ENCODE measurements around the gene CYBA.

The CYBA gene

DNA sequence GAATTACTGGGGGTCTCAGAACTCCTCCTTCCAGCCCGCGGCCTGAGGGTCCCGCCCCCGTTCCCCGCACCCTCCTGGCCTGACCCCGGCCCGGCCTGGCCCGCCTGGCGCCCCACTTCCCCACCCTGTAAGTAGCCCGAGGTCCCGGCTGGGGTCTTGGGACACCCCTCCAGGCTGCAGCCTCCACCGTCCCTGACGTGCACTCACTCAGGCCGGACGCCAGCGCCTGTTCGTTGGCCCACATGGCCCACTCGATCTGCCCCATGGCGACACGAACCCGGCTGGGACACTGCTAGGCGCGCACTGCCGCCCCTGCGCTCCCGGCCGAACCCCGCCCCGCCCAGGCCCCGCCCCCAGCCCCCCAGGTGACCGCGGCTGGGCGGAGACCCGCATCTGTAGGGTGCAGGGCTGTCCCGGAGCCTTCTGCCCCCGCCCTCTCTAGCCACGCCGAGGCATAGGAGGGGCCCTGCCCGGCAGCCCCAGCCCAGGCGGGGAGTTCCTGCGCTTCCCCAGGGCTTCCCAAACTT is at the start of gene CYBA:
CYBA (minus strand) TSS at position 305 of the 527 bp plus-strand sequence; CDS start at position 265, 40 bp downstream.
- no peak for TF ChIP-seq ARNT (IDR thresholded peaks at IDR 0.05)
- no peak for TF ChIP-seq FOXK2 (IDR thresholded peaks at IDR 0.05)
- TF ChIP-seq ELF4 (IDR thresholded peaks at IDR 0.05), result no peak
- no peak for TF ChIP-seq LEF1 (IDR thresholded peaks at IDR 0.05; ENCODE audit: borderline replicate concordance)
- TF ChIP-seq HDGF (IDR thresholded peaks at IDR 0.05; ENCODE audit: borderline replicate concordance), result no peak
- TF ChIP-seq FOXA1 (IDR thresholded peaks at IDR 0.05), result no peak
- no peak for TF ChIP-seq SP1 (IDR thresholded peaks at IDR 0.05)
- ChIA-PET POLR2A (interaction anchor here (1.0 kb wide), 1 partner anchor 12 kb away, joined by 4 read pairs; the partner anchor contains the start of gene MVD), CTCF (no interaction called here)
- DNase-seq (ENCODE audit: extremely low spot score), result peak; percentile 61

GRCh38 chr16:88700322-88700635 is 49.4 kb upstream of the CYBA start:
- ChIA-PET POLR2A (interaction anchor here (0.8 kb wide), 1 partner anchor 37 kb away, joined by 3 read pairs; the partner anchor contains the start of gene MVD), CTCF (no interaction called here)
- DNase-seq (ENCODE audit: extremely low spot score), result no peak
- TF ChIP-seq ZNF384 (IDR thresholded peaks at IDR 0.05), result no peak
- TF ChIP-seq SP1 (IDR thresholded peaks at IDR 0.05), result no peak
- no peak for TF ChIP-seq ARNT (IDR thresholded peaks at IDR 0.05)
- no peak for TF ChIP-seq FOXK2 (IDR thresholded peaks at IDR 0.05)
- TF ChIP-seq SUZ12 (IDR thresholded peaks at IDR 0.05), result no peak
- no peak for TF ChIP-seq LEF1 (IDR thresholded peaks at IDR 0.05; ENCODE audit: borderline replicate concordance)

DNA sequence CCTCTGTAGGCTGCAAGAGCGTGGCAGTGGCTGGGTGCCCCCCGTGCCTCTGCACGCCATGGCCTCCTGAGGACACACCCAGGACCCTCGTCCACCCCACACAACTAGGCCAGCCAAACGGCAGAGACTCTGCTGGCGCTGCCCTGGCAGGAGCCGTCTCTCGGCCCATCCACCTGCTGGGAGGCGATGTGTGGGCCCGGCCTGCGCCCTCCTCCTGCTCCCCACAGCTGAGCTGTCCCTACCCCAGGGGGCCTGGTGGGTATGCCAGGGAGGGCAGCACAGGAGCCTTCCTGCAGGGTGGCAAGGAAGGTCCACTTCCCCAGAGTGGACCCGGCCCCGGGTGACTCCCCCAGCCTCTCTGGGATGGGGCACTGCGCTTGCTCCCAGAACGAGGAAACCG is 48.3 kb upstream of the CYBA start:
- POLR2A ChIA-PET, result no interaction called here
- DNase-seq (ENCODE audit: extremely low spot score), result no peak

GRCh38 chr16:88698646-88699045 is 47.8 kb upstream of the CYBA start:
- ChIA-PET CTCF (interaction anchor here (0.6 to 0.8 kb wide), 2 partner anchors 26 to 244 kb away, joined by 3 read pairs; no protein-coding TSS in a partner anchor), POLR2A (no interaction called here)
- no peak for DNase-seq (ENCODE audit: extremely low spot score)
- TF ChIP-seq SP1 (IDR thresholded peaks at IDR 0.05), result no peak
- TF ChIP-seq HDGF (IDR thresholded peaks at IDR 0.05; ENCODE audit: borderline replicate concordance), result no peak
- no peak for TF ChIP-seq L3MBTL2 (conservative IDR thresholded peaks at IDR 0.05)
- TF ChIP-seq FOXK2 (IDR thresholded peaks at IDR 0.05), result no peak
- no peak for TF ChIP-seq FOXA1 (IDR thresholded peaks at IDR 0.05)
- TF ChIP-seq TARDBP (IDR thresholded peaks at IDR 0.05), result no peak
- no peak for TF ChIP-seq NFRKB (IDR thresholded peaks at IDR 0.05)
- no peak for TF ChIP-seq LEF1 (IDR thresholded peaks at IDR 0.05; ENCODE audit: borderline replicate concordance)
- no peak for TF ChIP-seq CTBP1 (IDR thresholded peaks at IDR 0.05; ENCODE audit: borderline replicate concordance)
- TF ChIP-seq ARNT (IDR thresholded peaks at IDR 0.05), result no peak
- TF ChIP-seq SUZ12 (IDR thresholded peaks at IDR 0.05), result no peak

More for the DNA sequence above, 48.3 kb upstream of the CYBA start:
- no peak for TF ChIP-seq PKNOX1 (IDR thresholded peaks at IDR 0.05)
- no peak for TF ChIP-seq SP1 (IDR thresholded peaks at IDR 0.05)
- CTCF ChIA-PET, result no interaction called here

DNA sequence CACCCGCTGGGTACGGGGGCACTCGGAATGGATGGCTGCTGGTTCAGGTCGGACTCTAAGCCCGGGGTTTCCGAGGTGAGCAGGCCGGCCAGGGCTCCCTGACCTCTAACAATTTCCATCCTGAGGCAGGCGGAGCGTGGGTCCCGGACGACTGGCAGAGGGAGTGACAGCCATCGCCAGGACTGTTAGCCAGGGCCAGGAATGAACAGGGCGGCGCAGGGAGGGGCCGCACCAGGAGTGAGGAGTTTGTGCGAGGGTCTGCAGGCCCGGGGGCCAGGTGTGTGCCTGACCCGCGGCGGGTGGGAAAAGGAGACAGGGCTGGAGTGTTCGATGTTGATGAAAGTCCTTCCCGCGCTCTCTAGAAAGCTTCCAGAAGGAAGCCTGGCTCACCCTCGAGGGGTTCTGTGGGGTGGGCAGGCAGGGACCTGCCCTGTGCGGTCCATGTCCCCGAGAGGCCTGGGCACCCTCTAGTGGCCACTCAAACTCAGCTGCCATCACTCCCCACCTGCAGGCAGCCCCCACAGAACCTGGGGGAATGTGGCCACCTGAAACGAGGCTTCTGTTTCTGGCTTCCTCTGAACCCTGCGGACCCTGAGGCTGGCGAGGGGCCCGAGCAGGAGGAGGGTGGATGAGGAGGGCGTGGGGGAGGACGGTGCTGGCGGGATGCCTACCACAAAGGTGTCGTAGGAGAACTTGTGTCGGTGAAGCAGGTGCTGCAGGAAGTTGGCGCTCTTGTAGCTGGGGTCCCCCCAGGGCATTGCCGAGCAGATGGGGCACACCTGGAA is 47.2 kb upstream of the CYBA start:
- TF ChIP-seq FOXK2 (IDR thresholded peaks at IDR 0.05) (no peak), ZNF384 (IDR thresholded peaks at IDR 0.05) (no peak), SP1 (IDR thresholded peaks at IDR 0.05) (no peak), NFRKB (IDR thresholded peaks at IDR 0.05) (no peak), FOXA1 (IDR thresholded peaks at IDR 0.05) (no peak)
- DNase-seq (ENCODE audit: extremely low spot score), result no peak
- POLR2A ChIA-PET, result no interaction called here
- CTCF ChIA-PET, result interaction anchor here (0.6 to 0.8 kb wide), 2 partner anchors 25 to 244 kb away, joined by 3 read pairs; no protein-coding TSS in a partner anchor

DNA sequence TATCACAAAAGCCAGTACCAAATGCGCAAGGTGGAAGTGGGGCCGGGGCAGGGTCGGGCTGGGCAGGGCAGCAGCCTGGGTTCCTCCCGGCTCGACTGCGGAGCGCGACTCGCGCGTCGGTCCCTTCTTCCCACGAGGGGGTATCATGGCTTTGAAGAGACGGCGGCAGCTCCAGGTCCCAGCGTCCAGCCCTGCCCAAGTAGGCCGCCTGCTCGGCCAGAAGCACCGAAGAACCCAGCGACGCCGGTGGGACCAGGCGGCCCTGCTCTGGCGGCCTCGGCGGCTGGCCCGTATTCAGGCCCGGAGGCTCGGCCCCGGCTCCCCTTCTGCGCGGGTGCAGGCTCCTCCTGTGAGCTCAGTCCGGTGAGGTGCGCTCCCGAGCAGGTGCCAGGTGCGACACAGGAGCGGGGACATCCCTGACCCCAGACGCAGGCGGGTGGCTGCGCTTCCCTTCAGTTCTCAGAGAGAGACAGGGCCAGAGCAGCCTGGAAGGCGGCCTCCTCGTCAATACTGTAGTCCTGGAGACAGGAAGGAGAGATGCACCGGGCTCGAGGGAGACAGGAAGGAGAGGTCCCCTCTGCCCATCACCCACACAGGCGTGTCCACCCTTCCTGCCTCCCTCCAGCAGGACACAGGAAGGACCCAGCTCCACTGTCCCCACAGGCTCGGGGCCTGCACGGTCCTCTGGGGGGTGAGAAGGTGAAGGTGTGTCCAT is 46.4 kb upstream of the CYBA start:
- POLR2A ChIA-PET, result no interaction called here
- DNase-seq (ENCODE audit: extremely low spot score), result no peak
- CTCF ChIA-PET, result no interaction called here
- TF ChIP-seq BHLHE40 (IDR thresholded peaks at IDR 0.05; ENCODE audit: borderline replicate concordance) (no peak), LEF1 (IDR thresholded peaks at IDR 0.05; ENCODE audit: borderline replicate concordance) (no peak), ELF4 (IDR thresholded peaks at IDR 0.05) (no peak), ZNF384 (IDR thresholded peaks at IDR 0.05) (no peak), ARNT (IDR thresholded peaks at IDR 0.05) (no peak), NFRKB (IDR thresholded peaks at IDR 0.05) (no peak), SUZ12 (IDR thresholded peaks at IDR 0.05) (no peak), HDGF (IDR thresholded peaks at IDR 0.05; ENCODE audit: borderline replicate concordance) (no peak), TARDBP (IDR thresholded peaks at IDR 0.05) (no peak)

- POLR2A ChIA-PET, result no interaction called here
- TF ChIP-seq FOXK2 (IDR thresholded peaks at IDR 0.05) (no peak), SUZ12 (IDR thresholded peaks at IDR 0.05) (no peak), NFRKB (IDR thresholded peaks at IDR 0.05) (no peak), L3MBTL2 (conservative IDR thresholded peaks at IDR 0.05) (no peak), BHLHE40 (IDR thresholded peaks at IDR 0.05; ENCODE audit: borderline replicate concordance) (no peak), FOXA1 (IDR thresholded peaks at IDR 0.05) (no peak), ZNF384 (IDR thresholded peaks at IDR 0.05) (no peak), CTBP1 (IDR thresholded peaks at IDR 0.05; ENCODE audit: borderline replicate concordance) (no peak), ELF4 (IDR thresholded peaks at IDR 0.05) (no peak), PKNOX1 (IDR thresholded peaks at IDR 0.05) (no peak), FOXM1 (IDR thresholded peaks at IDR 0.05; ENCODE audit: borderline replicate concordance) (no peak), HDGF (IDR thresholded peaks at IDR 0.05; ENCODE audit: borderline replicate concordance) (no peak), TARDBP (IDR thresholded peaks at IDR 0.05) (no peak), ARNT (IDR thresholded peaks at IDR 0.05) (no peak), LEF1 (IDR thresholded peaks at IDR 0.05; ENCODE audit: borderline replicate concordance) (no peak), SP1 (IDR thresholded peaks at IDR 0.05) (no peak)
- CTCF ChIA-PET, result no interaction called here
- DNase-seq (ENCODE audit: extremely low spot score), result no peak
These were observed 45.6 kb upstream of the CYBA start for GRCh38 chr16:88696441-88696840.

Measured in HEK293T (cell line).